ENCODE measurements around the gene KCNN1. TPM values are rescaled to one million over a fixed set of nuclear protein-coding genes. Genes with fewer than 3 reads are reported as not detected.

The KCNN1 gene
- total and polyA plus RNA-seq, 9 of the 15 experiments (the other 6 are each of a cell fraction or from before 2014, with no cell fraction given): 0.01 to 6.2 (median 0.72) TPM

GRCh38 chr19:17951157-17951989, 15.5 kb upstream of the KCNN1 start (continued):
- TF ChIP-seq, protein P1, sequence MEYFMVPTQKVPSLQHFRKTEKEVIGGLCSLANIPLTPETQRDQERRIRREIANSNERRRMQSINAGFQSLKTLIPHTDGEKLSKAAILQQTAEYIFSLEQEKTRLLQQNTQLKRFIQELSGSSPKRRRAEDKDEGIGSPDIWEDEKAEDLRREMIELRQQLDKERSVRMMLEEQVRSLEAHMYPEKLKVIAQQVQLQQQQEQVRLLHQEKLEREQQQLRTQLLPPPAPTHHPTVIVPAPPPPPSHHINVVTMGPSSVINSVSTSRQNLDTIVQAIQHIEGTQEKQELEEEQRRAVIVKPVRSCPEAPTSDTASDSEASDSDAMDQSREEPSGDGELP (CRISPR knock-in tag; IDR thresholded peaks at IDR 0.05; ENCODE audit: borderline replicate concordance): peak; percentile 43; the same call in 1 of the 2 replicates
- TF ChIP-seq HDGF (IDR thresholded peaks at IDR 0.05): no peak
- 0 out of 2 replicates have a peak, but pooled peaks have one; percentile 10 for TF ChIP-seq GABPB1 (CRISPR knock-in tag; IDR thresholded peaks at IDR 0.05)

DNA sequence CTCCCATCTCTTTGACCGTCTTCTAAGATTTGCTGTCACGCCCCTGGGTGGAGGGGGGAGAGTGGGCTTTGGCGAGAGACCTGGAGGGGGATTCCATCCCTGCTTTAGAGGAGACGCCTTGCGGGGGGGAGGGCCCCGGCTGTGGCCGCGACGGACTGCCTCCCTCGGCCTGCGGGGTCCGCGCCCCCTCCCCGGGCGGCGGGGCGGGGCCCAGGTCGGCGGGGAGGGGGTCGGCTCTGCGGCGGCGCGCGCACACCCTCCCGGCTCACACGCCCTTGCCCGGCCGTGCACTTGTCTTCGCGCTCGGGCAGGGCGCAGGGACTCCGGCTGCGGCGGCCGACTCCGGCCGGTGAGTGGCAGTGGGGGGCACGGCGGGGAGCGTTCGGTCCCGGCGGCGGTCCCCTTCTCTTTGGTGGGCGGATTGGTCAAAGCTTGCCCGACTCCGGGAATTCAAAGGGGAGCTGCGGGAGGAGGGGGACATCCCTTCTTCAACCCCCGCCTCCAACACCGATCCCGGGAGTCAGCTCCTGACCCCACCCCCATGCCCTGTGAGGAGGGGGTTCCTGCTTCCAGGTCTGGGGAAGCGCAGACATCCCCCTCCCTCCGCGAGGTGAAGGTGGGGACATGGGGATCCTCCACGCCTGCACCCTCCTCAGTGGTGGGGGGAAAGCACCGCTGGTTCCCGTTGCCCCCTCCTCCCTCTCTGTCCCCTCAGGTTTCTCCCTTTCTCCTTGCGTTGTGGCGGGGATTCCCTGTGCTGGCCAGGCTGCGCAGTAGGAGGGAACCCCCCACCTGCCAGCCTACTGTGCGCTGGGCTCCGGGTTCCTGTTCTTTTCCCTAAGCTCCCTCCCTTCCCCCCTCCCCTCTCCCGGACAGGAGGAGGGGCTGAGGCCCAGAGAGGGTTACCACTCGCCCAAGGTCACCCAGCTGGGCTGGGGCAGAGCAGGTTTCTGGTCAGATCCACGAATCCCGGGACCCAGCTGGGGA, 14.6 kb upstream of the KCNN1 start:
- no peaks in the 10 kb centered on the region for H3K36me3 ChIP-seq (ENCODE audit: control insufficient read depth, insufficient read depth, low read length)
- no peaks in the 10 kb centered on the region for H3K79me2 ChIP-seq (ENCODE audit: control insufficient read depth, insufficient read depth, low read length)
- H3K4me3 ChIP-seq: peak overlapping the region; percentile 23
- peak in 3 of 4 experiments; percentile 32 to 71 (median 71) for DNase-seq (ENCODE audit: extremely low read depth in 1 of 4, low spot score in 3 of 4)
- no TSS peak for BruUV-seq (replicated peaks)
- no peaks in the 10 kb centered on the region for H3K9me3 ChIP-seq (replicated peaks; ENCODE audit: control insufficient read depth, insufficient read depth, low read depth, low read length)
- no peaks in the 10 kb centered on the region for H4K20me1 ChIP-seq (replicated peaks; ENCODE audit: control insufficient read depth, insufficient read depth, low read length)
- POLR2A ChIA-PET: interaction anchor here (0.6 to 1.9 kb wide), 4 partner anchors 9 to 109 kb away, joined by 3 to 12 read pairs (median 3); no protein-coding TSS in a partner anchor
- H3K4me2 ChIP-seq (ENCODE audit: insufficient read depth, low read length): peak overlapping the region; percentile 66
- in situ Hi-C loops (cut with MboI): no loop called here
- peaks cover 57 to 71% of the 10 kb centered on the region in 2 experiments for H3K4me1 ChIP-seq (replicated peaks in 1 of 2; ENCODE audit: control insufficient read depth in 2 of 2, insufficient read depth in 2 of 2, low read length in 2 of 2)
- FAIRE-seq: no peak
- H3K27me3 ChIP-seq (ENCODE audit: control insufficient read depth in 2 of 2, insufficient read depth in 2 of 2, low read length in 2 of 2): no peaks in the 10 kb centered on the region
- CTCF ChIA-PET (ENCODE audit: low intra/inter-chr PET ratio): no interaction called here
- peak overlapping the region; percentile 34 to 77; a peak in 3 of 4 replicates for H3K9ac ChIP-seq (ENCODE audit: insufficient read depth in 1 of 2, low read depth in 2 of 2, low read length in 2 of 2)
- H3K27ac ChIP-seq (ENCODE audit: extremely low read depth, low read depth, low read length): no peak overlapping the region
- H2AFZ ChIP-seq (ENCODE audit: low read depth, low read length): peak overlapping the region; percentile 84
- WGBS (ENCODE audit: insufficient coverage, low coverage, missing lambda C conversion rate): 16% methylated on average over 12 of the region's 68 CpGs
- no peak for ATAC-seq
- no peaks in the 10 kb centered on the region for H3K9me1 ChIP-seq (ENCODE audit: control insufficient read depth, insufficient read depth, low read length)
- intact Hi-C loops (cut with micrococcal nuclease): no loop called here
- TF ChIP-seq THRB (CRISPR knock-in tag; conservative IDR thresholded peaks at IDR 0.05) (no peak), CREBBP (IDR thresholded peaks at IDR 0.05; ENCODE audit: low read depth, low read length) (no peak), ZNF3 (CRISPR knock-in tag; IDR thresholded peaks at IDR 0.05) (no peak), PTBP1 (IDR thresholded peaks at IDR 0.05; ENCODE audit: low read depth, low read length) (no peak), ZKSCAN1 (IDR thresholded peaks at IDR 0.05; ENCODE audit: low read depth, low read length) (peak; percentile 92), SREBF2 (CRISPR knock-in tag; IDR thresholded peaks at IDR 0.05) (no peak), RFX7 (CRISPR knock-in tag; IDR thresholded peaks at IDR 0.05) (no peak), ZNF282 (CRISPR knock-in tag; IDR thresholded peaks at IDR 0.05) (no peak), GABPA (tag; conservative IDR thresholded peaks at IDR 0.05; ENCODE audit: low read depth) (no peak), SPI1 (IDR thresholded peaks at IDR 0.05; ENCODE audit: borderline replicate concordance, low read depth, low read length) (no peak), ZFP36 (IDR thresholded peaks at IDR 0.05; ENCODE audit: low read depth, low read length, partially characterized antibody) (peak; percentile 85), HEY1 (CRISPR knock-in tag; IDR thresholded peaks at IDR 0.05; ENCODE audit: borderline replicate concordance) (no peak)

Data from K562 (cell line).